Ovary (tissue), 9 donors: ENCODE measurements around the gene DMAC2. TPM values are rescaled to one million over a fixed set of nuclear protein-coding genes. Genes with fewer than 3 reads are reported as not detected.
A peak's percentile ranks its signal among the peaks of the same experiment; 100 is the strongest.

Experiments
- DNase-seq, 5 donors: peaks; one replicate each; pipeline ENCODE4 v3.0.0-alpha.2; 2019 to 2020
- H3K27ac ChIP-seq, 2 donors: fragments of 200-600 bp; one replicate each; pipeline versions ENCODE4 v1.5.1 to v1.8.0; 2019 to 2022
- H3K27me3 ChIP-seq: fragments of 200-600 bp; one replicate; pipeline ENCODE4 v1.8.0; 2022
- H3K36me3 ChIP-seq: fragments of 200-600 bp; sonication (generic); one replicate; pipeline ENCODE4 v1.5.1; 2019
- H3K4me1 ChIP-seq: one replicate; pipeline ENCODE4 v1.8.1; 2013; ENCODE audit warnings: mild to moderate bottlenecking, moderate library complexity; ENCODE audit not compliant: insufficient read depth
- H3K4me3 ChIP-seq: fragments of 200-600 bp; sonication (generic); one replicate; pipeline ENCODE4 v1.5.1; 2017
- H3K9me3 ChIP-seq, 2 donors: fragments of 200-600 bp in 1 of 2; sonication (generic) in 1 of 2; one replicate each; pipeline versions ENCODE4 v1.5.1 to v1.8.1; 2013 to 2019; ENCODE audit warnings: mild to moderate bottlenecking in 1 of 2, moderate library complexity in 1 of 2
- EP300 ChIP-seq: sonication (generic); formaldehyde crosslinking; IDR thresholded peaks from one replicate; pipeline ENCODE4 v1.6.1; 2017; ENCODE audit warnings: antibody characterized with exemption
- POLR2A ChIP-seq: fragments of 450-650 bp; IDR thresholded peaks from one replicate; pipeline ENCODE4 v1.6.1; 2017; ENCODE audit warnings: antibody characterized with exemption, mild to moderate bottlenecking, moderate library complexity
- WGBS, 3 donors: extraction: QIAGEN DNeasy Blood & Tissue Kit in 1 of 3; methylation state at CpG; one replicate each; pipeline versions ENCODE4 v1.1.5 to v1.1.7; 2013 to 2017; 5-methylcytosine and 5-hydroxymethylcytosine counted together
- intact Hi-C, 4 donors: fragments of 100-400 bp; cut with DNase I; formaldehyde crosslinking; loops; one replicate each; pipeline versions ENCODE4 v1.11.0 to v1.15.1; 2022 to 2023
- polyA plus RNA-seq, 2 donors: library from polyadenylated mRNA; stranded (reverse); fragments of 200-250 nt in 1 of 2; fragments of 350-450 nt in 1 of 2; fragmentation: Illumina TruSeq in 1 of 2; extraction: RNeasy Lipid Tissue Mini Kit (QIAGEN cat#74804) in 1 of 2; gene quantifications; one replicate each; pipeline ENCODE4 v1.2.3, GENCODE V29; 2013 to 2014
- total RNA-seq, 7 donors: library from RNA; depleted of rRNA in 2 of 7; stranded (reverse); fragments of >200 nt in 2 of 7; fragmentation: NEBNext Ultra II Directional in 3 of 7; extraction: Animal tissue kit (Norgen Biotek cat#: 25700) in 3 of 7; gene quantifications; one replicate each; pipeline versions ENCODE4 v1.1.0 to v1.2.4, GENCODE V29; 2016 to 2023
- TF ChIP-seq, protein P1 (sequence below), 3 donors: fragments of 450-650 bp in 2 of 3; fragments of 200-600 bp in 1 of 3; IDR thresholded peaks; one replicate each; pipeline versions ENCODE4 v1.5.1 to v1.8.0; 2016 to 2022; ENCODE audit warnings: antibody characterized with exemption in 3 of 3, mild to moderate bottlenecking in 1 of 3
- donor health status: DM: no; HTN: no; CAD: no; lungs with moderate emphysema.
- donor health status: DM: no; HTN: no; CAD: no.
- donor health status: Bipolar disorder and iron deficiency.
- donor health status: DM: yes; HTN: yes; CAD: no.
- donor health status: DM: no; HTN: no; CAD: no.
- donor health status: DM: yes; HTN: yes; CAD: no.

The DMAC2 gene
- total and polyA plus RNA-seq, 9 donors, result 23.1 to 35.9 (median 31.1) TPM

DNA sequence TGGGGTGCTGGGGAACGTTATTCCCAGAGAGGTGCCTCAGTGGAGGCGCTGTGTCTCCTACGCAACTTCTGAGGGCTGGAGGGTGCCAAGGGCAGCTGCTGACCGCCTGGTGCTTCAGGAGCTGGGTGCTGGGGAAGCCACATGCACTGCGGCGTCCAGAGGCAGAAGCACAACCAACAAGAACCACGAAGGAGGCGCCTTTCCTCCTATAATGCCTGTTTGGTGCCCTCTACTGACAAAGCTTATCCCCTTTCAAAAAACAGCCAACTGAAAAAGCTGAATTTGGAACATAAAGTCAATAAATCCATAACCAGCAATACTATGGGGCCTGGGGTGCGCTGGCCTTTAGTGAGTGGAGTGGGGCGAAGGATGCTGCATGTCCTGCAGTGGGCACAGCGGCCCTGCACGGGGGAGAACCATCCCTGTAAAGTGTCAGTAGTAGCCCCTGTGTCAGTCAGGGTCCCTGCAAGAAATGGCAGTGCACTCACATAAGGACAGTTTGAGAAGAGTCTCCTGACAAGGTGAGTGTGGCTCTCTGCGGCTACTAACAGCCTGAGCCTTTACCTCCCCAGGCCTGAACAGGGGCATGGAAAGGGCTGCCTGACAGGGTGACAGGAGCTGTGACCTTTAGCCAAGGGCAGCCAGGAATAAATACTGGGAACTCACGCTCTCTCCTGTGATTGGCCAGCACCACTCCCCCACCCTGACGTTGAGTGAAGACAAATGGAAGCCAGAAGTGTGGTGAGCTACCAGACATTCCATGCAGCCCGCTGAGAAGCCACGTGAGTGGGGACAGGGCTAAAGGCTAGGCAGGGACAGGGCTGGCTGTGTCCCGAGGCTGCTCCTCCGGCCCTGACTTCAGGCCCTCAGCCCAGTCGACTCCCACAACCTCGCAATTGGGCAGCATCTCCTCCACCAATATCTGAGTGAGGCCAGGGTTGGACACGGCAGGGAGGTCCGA lies 8.0 kb downstream of the DMAC2 start:
- WGBS, 3 donors, result 56 to 63% (median 62%) methylated on average over 23 of the region's 23 CpGs
- Histone ChIP-seq H3K4me1 (peaks cover 4% of the 10 kb centered on the region), H3K4me3 (no peak overlapping the region), H3K9me3 (no peaks in the 10 kb centered on the region), H3K27me3 (no peaks in the 10 kb centered on the region), H3K36me3 (no peaks in the 10 kb centered on the region), H3K27ac (no peak overlapping the region)
- DNase-seq, result no peak
- intact Hi-C loops, result loop anchor here in 1 of 4 donors (10.0 kb wide), 1 partner anchor 107 kb away; no protein-coding TSS in a partner anchor
- TF ChIP-seq, protein P1, sequence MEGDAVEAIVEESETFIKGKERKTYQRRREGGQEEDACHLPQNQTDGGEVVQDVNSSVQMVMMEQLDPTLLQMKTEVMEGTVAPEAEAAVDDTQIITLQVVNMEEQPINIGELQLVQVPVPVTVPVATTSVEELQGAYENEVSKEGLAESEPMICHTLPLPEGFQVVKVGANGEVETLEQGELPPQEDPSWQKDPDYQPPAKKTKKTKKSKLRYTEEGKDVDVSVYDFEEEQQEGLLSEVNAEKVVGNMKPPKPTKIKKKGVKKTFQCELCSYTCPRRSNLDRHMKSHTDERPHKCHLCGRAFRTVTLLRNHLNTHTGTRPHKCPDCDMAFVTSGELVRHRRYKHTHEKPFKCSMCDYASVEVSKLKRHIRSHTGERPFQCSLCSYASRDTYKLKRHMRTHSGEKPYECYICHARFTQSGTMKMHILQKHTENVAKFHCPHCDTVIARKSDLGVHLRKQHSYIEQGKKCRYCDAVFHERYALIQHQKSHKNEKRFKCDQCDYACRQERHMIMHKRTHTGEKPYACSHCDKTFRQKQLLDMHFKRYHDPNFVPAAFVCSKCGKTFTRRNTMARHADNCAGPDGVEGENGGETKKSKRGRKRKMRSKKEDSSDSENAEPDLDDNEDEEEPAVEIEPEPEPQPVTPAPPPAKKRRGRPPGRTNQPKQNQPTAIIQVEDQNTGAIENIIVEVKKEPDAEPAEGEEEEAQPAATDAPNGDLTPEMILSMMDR (IDR thresholded peaks at IDR 0.05), result no peak
- no peak for TF ChIP-seq EP300
- TF ChIP-seq POLR2A, result no peak

DNA sequence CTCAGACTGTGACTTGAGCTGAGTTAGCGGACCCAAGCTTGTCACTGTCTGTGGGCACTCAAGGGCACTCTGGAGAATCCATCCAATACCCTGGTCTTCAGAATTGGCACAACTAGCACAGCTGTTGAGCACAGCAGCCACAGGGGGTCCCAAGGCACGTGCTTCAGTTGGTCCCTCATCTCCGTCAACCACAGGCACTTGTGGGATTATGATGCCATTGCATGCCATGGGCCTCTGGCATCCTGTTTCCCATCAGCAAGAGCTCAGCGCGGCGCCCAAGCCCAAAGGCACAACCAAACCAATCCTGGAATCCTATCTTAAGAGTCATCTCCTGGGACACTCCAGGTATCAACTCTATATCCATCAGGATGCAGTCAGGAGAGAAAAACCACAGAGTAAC lies 8.8 kb downstream of the DMAC2 start:
- no peak for DNase-seq
- intact Hi-C loops, result loop anchor here in 1 of 4 donors (10.0 kb wide), 1 partner anchor 106 kb away; no protein-coding TSS in a partner anchor
- Histone ChIP-seq H3K27ac (no peak overlapping the region), H3K9me3 (no peaks in the 10 kb centered on the region), H3K4me1 (peaks cover 6% of the 10 kb centered on the region), H3K36me3 (no peaks in the 10 kb centered on the region), H3K4me3 (no peak overlapping the region), H3K27me3 (no peaks in the 10 kb centered on the region)
- 71 to 93% (median 92%) methylated on average over 6 of the region's 6 CpGs for WGBS, 3 donors
- TF ChIP-seq EP300 (no peak), POLR2A (no peak)
- TF ChIP-seq, protein P1 (IDR thresholded peaks at IDR 0.05), result no peak

DNA sequence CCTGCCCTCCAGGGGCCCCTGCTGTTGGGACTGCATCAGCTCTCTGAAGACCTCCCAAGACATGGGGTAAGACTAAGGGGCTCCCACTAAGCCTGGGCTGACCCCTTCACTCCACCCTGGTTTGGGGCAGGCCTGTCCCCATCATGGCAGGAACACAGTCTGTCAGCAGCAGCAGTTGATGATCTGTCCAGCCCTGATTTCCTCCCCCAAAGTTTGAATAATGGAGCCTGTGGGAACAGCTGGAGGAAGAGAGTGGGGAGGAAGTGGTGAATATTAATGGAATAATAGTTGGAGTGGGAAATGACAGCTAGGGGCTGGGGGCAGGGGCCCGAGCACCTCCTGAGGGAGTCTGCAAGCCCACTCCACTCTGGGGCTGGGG lies 11.2 kb downstream of the DMAC2 start:
- peaks cover 6% of the 10 kb centered on the region for H3K4me1 ChIP-seq

DNA sequence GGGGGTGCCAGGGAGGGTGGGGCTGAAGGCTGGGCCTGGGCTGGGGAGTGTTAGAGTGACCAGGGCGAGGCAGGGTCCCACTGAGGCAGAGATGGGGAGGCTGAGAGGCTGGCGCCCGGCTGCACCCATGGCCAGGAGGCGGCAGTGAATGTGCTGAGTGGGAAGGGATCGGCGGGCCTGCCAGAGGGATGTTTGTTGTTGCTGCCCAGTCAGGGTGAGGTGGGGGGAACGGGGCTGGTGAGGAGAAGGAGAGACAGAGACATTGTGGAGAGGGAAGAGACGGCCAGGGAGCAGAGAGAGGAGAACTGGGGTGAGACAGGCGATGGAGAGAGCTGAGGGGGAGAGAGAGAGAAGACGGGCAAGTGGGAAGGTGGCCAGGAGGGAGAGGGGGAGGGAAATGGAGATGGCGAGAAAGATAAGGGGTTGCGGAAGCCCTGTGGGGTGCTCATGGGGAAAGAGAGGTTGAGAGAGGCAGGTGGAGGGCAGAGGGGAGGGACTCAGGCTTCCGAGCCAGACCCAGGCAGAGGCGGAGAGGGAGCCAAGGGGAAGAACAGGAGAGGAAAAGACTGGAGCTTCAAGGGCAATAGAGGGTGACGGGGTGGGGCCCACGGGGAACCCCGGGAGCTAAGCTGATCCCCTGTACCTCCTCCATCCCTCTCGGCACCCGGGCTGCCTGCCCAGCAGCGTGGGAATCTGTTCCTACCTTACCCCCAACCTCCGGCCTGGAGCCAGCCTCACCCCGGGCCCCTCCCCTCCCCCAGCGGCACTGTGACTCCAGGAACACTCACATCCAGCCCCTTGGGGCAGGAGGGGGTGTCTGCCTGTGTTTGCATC lies 11.8 kb downstream of the DMAC2 start:
- Histone ChIP-seq H3K4me3 (peak overlapping the region; percentile 54), H3K27ac (peak overlapping the region; percentile 22 to 68), H3K27me3 (no peaks in the 10 kb centered on the region), H3K4me1 (peaks cover 6% of the 10 kb centered on the region), H3K36me3 (no peaks in the 10 kb centered on the region), H3K9me3 (no peaks in the 10 kb centered on the region)
- no peak for TF ChIP-seq POLR2A
- no peak for TF ChIP-seq EP300
- TF ChIP-seq, protein P1 (IDR thresholded peaks at IDR 0.05), result no peak
- intact Hi-C loops, result no loop called here
- 14 to 21% (median 16%) methylated on average over 23 of the region's 23 CpGs for WGBS, 3 donors
- DNase-seq, result peak in 4 of 5 donors; percentile 42 to 63 (median 56)

More for the DNA sequence above, 11.2 kb downstream of the DMAC2 start:
- TF ChIP-seq POLR2A, result no peak
- TF ChIP-seq, protein P1 (IDR thresholded peaks at IDR 0.05), result no peak
- TF ChIP-seq EP300, result no peak
- Histone ChIP-seq H3K27ac (peak overlapping the region in 1 of 2 donors; percentile 68), H3K27me3 (no peaks in the 10 kb centered on the region), H3K9me3 (no peaks in the 10 kb centered on the region), H3K36me3 (no peaks in the 10 kb centered on the region), H3K4me3 (peak overlapping the region; percentile 54)
- intact Hi-C loops, result no loop called here
- DNase-seq, result no peak
- 71 to 86% (median 74%) methylated on average over 1 of the region's 1 CpG for WGBS, 3 donors
